Fibroblast of peridontal ligament (primary cell): ENCODE measurements around the gene TRIP11.

Source experiments
- DNase-seq: peaks from one replicate; pipeline ENCODE4 v3.0.0-alpha.2; 2010; ENCODE audit errors: extremely low read depth

TRIP11 gene

GRCh38 chr14:91955168-91955567, 84.7 kb downstream of the TRIP11 start:
- DNase-seq: no peak

- DNase-seq: peak; percentile 26
Observed at GRCh38 chr14:91953170-91953985, 86.5 kb downstream of the TRIP11 start.

- peak; percentile 97 for DNase-seq
Observed at GRCh38 chr14:91947475-91948184, 92.2 kb downstream of the TRIP11 start, which contains the start of gene FBLN5. TSS of gene FBLN5 (minus strand) at chr14:91947694. CDS start at chr14:91947229, 465 bp downstream.

GRCh38 chr14:91946622-91947474, 93.0 kb downstream of the TRIP11 start:
- peak; percentile 52 for DNase-seq

- DNase-seq: peak; percentile 30
Observed at GRCh38 chr14:91945751-91946621, 93.9 kb downstream of the TRIP11 start.

- no peak for DNase-seq
Observed at GRCh38 chr14:91942946-91943345, 96.9 kb downstream of the TRIP11 start.

- DNase-seq: no peak
Observed at GRCh38 chr14:91942128-91942527, 97.7 kb downstream of the TRIP11 start.

- no peak for DNase-seq
Observed at GRCh38 chr14:91940209-91940608, 99.7 kb downstream of the TRIP11 start.

- DNase-seq: no peak
Observed at GRCh38 chr14:91935586-91935985, 104.3 kb downstream of the TRIP11 start.

GRCh38 chr14:91934554-91935285, 105.1 kb downstream of the TRIP11 start:
- DNase-seq: no peak

GRCh38 chr14:91931478-91932088, 108.3 kb downstream of the TRIP11 start:
- DNase-seq: no peak

- DNase-seq: no peak
Observed at GRCh38 chr14:91929700-91930099, 110.2 kb downstream of the TRIP11 start.

GRCh38 chr14:91927800-91928199, 112.1 kb downstream of the TRIP11 start:
- DNase-seq: no peak

- DNase-seq: no peak
Observed at GRCh38 chr14:91927191-91927590, 112.7 kb downstream of the TRIP11 start.

- DNase-seq: no peak
Observed at GRCh38 chr14:91926131-91926890, 113.5 kb downstream of the TRIP11 start.

- DNase-seq: no peak
Observed at GRCh38 chr14:91925727-91926121, 114.1 kb downstream of the TRIP11 start.

- peak; percentile 66 for DNase-seq
Observed at GRCh38 chr14:91925001-91925726, 114.7 kb downstream of the TRIP11 start.

GRCh38 chr14:91920526-91920925, 119.3 kb downstream of the TRIP11 start:
- no peak for DNase-seq
